Natural killer cell (primary cell): ENCODE measurements around the gene PITPNC1. TPM values are rescaled to one million over a fixed set of nuclear protein-coding genes. Genes with fewer than 3 reads are reported as not detected.

ENCODE experiments used
- ATAC-seq, 3 donors: fragments of 150-1000 bp in 2 of 3; fragments of 200-7000 bp in 1 of 3; cut with Tn5 transposase; 1 replicate in 1 of 3; 2 replicates in 2 of 3; pipeline ENCODE4 v1.10.0; 2021; ENCODE audit warnings: mild to moderate bottlenecking in 2 of 3, moderate library complexity in 2 of 3
- DNase-seq, 2 donors: peaks; one replicate each; pipeline versions ENCODE4 v3.0.0 to v3.0.0-alpha.2; 2013 to 2021; ENCODE audit warnings: mixed read lengths in 1 of 2
- H3K27ac ChIP-seq: one replicate; pipeline ENCODE4 v1.5.1; 2013; ENCODE audit warnings: mild to moderate bottlenecking, low read length
- H3K27me3 ChIP-seq: one replicate; pipeline ENCODE4 v1.6.1; 2013; ENCODE audit warnings: low read length; ENCODE audit not compliant: control insufficient read depth, insufficient read depth
- H3K36me3 ChIP-seq: one replicate; pipeline ENCODE4 v1.6.1; 2013; ENCODE audit warnings: low read length; ENCODE audit not compliant: control insufficient read depth, insufficient read depth
- H3K4me1 ChIP-seq: one replicate; pipeline ENCODE4 v1.6.1; 2013; ENCODE audit warnings: low read length; ENCODE audit not compliant: control insufficient read depth, insufficient read depth
- H3K4me3 ChIP-seq: one replicate; pipeline ENCODE4 v1.5.1; 2013; ENCODE audit warnings: low read length
- H3K9me3 ChIP-seq: one replicate; pipeline ENCODE4 v1.6.1; 2013; ENCODE audit warnings: low read length; ENCODE audit not compliant: control insufficient read depth, insufficient read depth
- H3K27ac Mint-ChIP-seq, 2 donors: one replicate each; pipeline ENCODE4 v1.8.0; 2022; ENCODE audit warnings: mild to moderate bottlenecking in 2 of 2, mixed read lengths in 2 of 2, moderate library complexity in 1 of 2
- H3K27me3 Mint-ChIP-seq, 2 donors: one replicate each; pipeline ENCODE4 v1.8.0; 2022; ENCODE audit warnings: low read depth in 2 of 2, mixed read lengths in 2 of 2
- H3K36me3 Mint-ChIP-seq: one replicate; pipeline ENCODE4 v1.8.0; 2022; ENCODE audit warnings: mixed read lengths
- H3K4me1 Mint-ChIP-seq, 2 donors: one replicate each; pipeline ENCODE4 v1.8.0; 2022; ENCODE audit warnings: mixed read lengths in 2 of 2
- H3K4me3 Mint-ChIP-seq: one replicate; pipeline ENCODE4 v1.8.0; 2022; ENCODE audit warnings: mild to moderate bottlenecking, moderate library complexity, mixed read lengths
- H3K9me3 Mint-ChIP-seq, 2 donors: one replicate each; pipeline ENCODE4 v1.8.0; 2022; ENCODE audit warnings: mixed read lengths in 2 of 2
- WGBS: methylation state at CpG from one replicate; pipeline ENCODE4 v1.1.7; 2013; ENCODE audit warnings: missing lambda C conversion rate; ENCODE audit not compliant: insufficient coverage; 5-methylcytosine and 5-hydroxymethylcytosine counted together
- intact Hi-C: fragments of 100-400 bp; cut with micrococcal nuclease; formaldehyde crosslinking; loops from one replicate; pipeline ENCODE4 v1.14.2; 2022
- total RNA-seq, 4 donors: library from RNA; stranded (reverse); fragments of 120-200 nt in 1 of 4; gene quantifications; one replicate each; pipeline versions ENCODE4 v1.2.3 to v1.2.4, GENCODE V29; 2013 to 2022
- TF ChIP-seq, protein P1 (sequence below): fragments of 200-600 bp; IDR thresholded peaks from one replicate; pipeline ENCODE4 v1.8.0; 2022; ENCODE audit warnings: antibody characterized with exemption

PITPNC1 gene
- total RNA-seq, 3 donors from 2014 or later (not counting 1 experiment from before 2014, with no cell fraction given) = 150 to 185 (median 169) TPM

DNA sequence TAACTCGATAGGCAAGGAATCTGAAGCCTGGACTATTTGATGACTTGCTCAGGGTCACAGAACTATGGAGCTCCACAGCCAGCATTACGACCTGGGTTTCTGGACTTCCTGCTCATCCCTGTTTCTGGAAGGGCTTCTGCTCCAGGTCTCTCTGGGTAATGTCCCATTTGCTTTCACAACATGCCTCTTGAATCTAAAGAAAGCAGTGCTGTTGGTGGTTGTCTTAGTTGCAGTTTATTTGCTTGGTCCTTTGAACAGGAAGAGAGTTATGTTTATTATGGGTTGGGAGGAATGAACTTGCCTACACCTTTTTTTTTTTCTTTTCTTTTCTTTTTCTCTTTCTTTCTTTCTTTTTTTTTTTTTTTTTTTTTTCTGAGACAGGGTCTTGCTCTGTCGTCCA, 84.8 kb downstream of the PITPNC1 start:
- Histone ChIP-seq H3K9me3 (no peaks in the 10 kb centered on the region), H3K27me3 (no peaks in the 10 kb centered on the region), H3K36me3 (no peaks in the 10 kb centered on the region), H3K4me1 (peaks cover 46% of the 10 kb centered on the region), H3K27ac (no peak overlapping the region), H3K4me3 (no peak overlapping the region)
- DNase-seq (peak in 1 of 2 donors; percentile 38), ATAC-seq (no peak)
- H3K9me3 Mint-ChIP-seq = peaks cover 4 to 7% of the 10 kb centered on the region in 2 donors
- H3K27me3 Mint-ChIP-seq = no peaks in the 10 kb centered on the region
- intact Hi-C loops = no loop called here
- H3K27ac Mint-ChIP-seq = peak overlapping the region; percentile 75
- WGBS = 93% methylated on average over 3 of the region's 3 CpGs
- peak overlapping the region; percentile 60 for H3K4me3 Mint-ChIP-seq
- peaks cover 75 to 80% of the 10 kb centered on the region in 2 donors for H3K4me1 Mint-ChIP-seq
- TF ChIP-seq, protein P1, sequence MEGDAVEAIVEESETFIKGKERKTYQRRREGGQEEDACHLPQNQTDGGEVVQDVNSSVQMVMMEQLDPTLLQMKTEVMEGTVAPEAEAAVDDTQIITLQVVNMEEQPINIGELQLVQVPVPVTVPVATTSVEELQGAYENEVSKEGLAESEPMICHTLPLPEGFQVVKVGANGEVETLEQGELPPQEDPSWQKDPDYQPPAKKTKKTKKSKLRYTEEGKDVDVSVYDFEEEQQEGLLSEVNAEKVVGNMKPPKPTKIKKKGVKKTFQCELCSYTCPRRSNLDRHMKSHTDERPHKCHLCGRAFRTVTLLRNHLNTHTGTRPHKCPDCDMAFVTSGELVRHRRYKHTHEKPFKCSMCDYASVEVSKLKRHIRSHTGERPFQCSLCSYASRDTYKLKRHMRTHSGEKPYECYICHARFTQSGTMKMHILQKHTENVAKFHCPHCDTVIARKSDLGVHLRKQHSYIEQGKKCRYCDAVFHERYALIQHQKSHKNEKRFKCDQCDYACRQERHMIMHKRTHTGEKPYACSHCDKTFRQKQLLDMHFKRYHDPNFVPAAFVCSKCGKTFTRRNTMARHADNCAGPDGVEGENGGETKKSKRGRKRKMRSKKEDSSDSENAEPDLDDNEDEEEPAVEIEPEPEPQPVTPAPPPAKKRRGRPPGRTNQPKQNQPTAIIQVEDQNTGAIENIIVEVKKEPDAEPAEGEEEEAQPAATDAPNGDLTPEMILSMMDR = no peak
- peaks cover 11% of the 10 kb centered on the region for H3K36me3 Mint-ChIP-seq

DNA sequence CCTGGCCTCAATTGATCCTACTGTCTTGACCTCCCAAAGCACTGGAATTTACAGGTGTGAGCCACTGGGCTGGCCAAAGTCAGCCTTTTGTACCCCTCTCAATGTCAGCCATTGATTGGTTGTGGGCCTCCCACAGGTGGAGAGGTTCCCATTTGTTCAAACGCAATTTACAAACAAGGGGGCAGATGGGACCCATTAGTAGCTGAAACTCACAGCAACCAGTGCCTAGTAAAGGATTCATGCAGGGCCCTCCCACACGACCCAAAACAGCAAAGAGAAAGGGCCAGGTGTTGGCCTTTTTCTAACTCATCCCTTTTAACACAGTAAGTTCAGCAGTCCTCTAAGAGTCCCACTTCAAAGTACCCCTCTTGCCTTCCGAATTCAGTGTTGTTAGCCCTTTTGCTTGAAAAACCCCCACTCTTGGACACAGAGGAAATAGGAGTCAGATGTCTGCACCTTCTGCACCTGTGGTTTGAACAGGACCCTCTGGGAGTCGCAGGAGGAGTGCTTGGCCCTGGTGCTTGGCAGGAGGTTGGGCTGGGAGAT, 89.2 kb downstream of the PITPNC1 start:
- Mint-ChIP-seq H3K4me1 (peaks cover 66 to 71% of the 10 kb centered on the region in 2 donors), H3K4me3 (peak overlapping the region; percentile 37), H3K9me3 (no peaks in the 10 kb centered on the region), H3K27ac (peak overlapping the region in 1 of 2 donors; percentile 37), H3K36me3 (no peaks in the 10 kb centered on the region), H3K27me3 (no peaks in the 10 kb centered on the region)
- Histone ChIP-seq H3K9me3 (no peaks in the 10 kb centered on the region), H3K4me3 (no peak overlapping the region), H3K4me1 (peaks cover 73% of the 10 kb centered on the region), H3K27ac (no peak overlapping the region), H3K36me3 (no peaks in the 10 kb centered on the region), H3K27me3 (no peaks in the 10 kb centered on the region)
- TF ChIP-seq, protein P1 = no peak
- no peak for ATAC-seq
- peak in 1 of 2 donors; percentile 34 for DNase-seq
- intact Hi-C loops = no loop called here
- WGBS = 72% methylated on average over 3 of the region's 4 CpGs

DNA sequence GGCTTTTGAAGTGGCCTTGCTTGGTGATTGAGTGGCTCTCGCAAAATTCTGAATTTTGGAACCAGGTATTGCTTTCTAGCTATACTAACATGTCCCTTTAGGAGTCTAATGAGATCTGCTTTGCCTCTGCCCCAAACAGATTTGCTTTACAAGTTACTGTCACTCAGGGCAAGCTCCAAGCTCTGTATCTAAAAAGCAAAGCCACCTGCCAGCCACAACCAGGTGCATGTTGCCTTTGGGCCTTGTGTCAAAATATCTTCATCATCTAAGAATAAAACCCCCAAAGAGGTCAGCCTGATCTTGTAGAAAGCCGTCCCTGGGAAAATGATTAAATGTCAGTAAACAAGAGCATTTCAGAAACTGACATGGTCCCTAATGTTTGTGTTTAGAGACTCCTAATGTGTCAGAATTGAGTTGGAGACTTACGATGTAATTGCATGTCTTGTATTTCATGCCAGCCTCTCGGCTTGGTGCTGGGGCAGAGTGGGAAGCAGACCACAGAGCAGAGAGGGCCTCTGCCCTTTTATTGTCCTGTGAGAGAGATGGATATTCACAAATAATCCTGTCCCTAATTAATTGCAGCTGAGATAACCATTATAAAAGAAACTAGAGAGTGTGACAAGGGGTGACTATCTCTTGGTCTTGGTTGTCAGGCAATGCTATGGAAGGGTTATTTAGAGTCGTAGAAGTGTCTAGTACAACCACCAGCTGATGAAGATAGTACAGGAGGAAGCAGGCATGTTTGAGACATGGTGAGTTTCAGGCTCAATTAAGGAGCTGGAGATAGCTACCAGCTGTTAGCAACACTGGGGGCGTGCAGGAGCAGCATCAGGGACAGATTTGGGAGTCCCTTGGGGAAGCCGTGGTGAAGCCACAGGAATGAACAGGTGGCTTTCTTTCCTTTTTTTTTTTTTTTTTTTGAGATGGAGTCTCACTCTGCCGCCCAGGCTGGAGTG, 90.7 kb downstream of the PITPNC1 start:
- no peaks in the 10 kb centered on the region for H3K27me3 Mint-ChIP-seq

More for the DNA sequence above, 90.7 kb downstream of the PITPNC1 start:
- H3K36me3 Mint-ChIP-seq = no peaks in the 10 kb centered on the region
- Histone ChIP-seq H3K27ac (no peak overlapping the region), H3K4me3 (no peak overlapping the region), H3K9me3 (no peaks in the 10 kb centered on the region), H3K36me3 (no peaks in the 10 kb centered on the region), H3K27me3 (no peaks in the 10 kb centered on the region), H3K4me1 (peaks cover 63% of the 10 kb centered on the region)
- ATAC-seq (no peak), DNase-seq (peak in 1 of 2 donors; percentile 24)
- H3K4me1 Mint-ChIP-seq = peaks cover 62 to 69% of the 10 kb centered on the region in 2 donors
- TF ChIP-seq, protein P1 = no peak
- H3K27ac Mint-ChIP-seq = peak overlapping the region; percentile 80 to 82
- H3K4me3 Mint-ChIP-seq = peak overlapping the region; percentile 33
- WGBS = 62% methylated on average over 8 of the region's 8 CpGs
- intact Hi-C loops = no loop called here
- H3K9me3 Mint-ChIP-seq = no peaks in the 10 kb centered on the region
